H1 (cell line): ENCODE data around the gene FGF10. TPM values are rescaled to one million over a fixed set of nuclear protein-coding genes. Genes with fewer than 3 reads are reported as not detected.

Experiments
- CHD1 ChIP-seq: IDR thresholded peaks from 2 replicates; pipeline ENCODE4 v1.6.1; 2012; ENCODE audit warnings: low read depth, low read length, improper control_type of control experiment
- ZNF274 ChIP-seq: IDR thresholded peaks from 2 replicates; pipeline ENCODE4 v1.7.0; 2012; ENCODE audit warnings: low read length, borderline replicate concordance; ENCODE audit errors: extremely low read depth
- polyA plus RNA-seq, 7 experiments: library from polyadenylated mRNA; depleted of rRNA in 3 of 7; stranded (reverse) in 5 of 7; unstranded in 2 of 7; fragments of >200 nt in 5 of 7; fragments of 200-250 nt in 2 of 7; gene quantifications; 1 replicate in 5 of 7; 2 replicates in 1 of 7; 4 replicates in 1 of 7; pipeline versions ENCODE4 v1.2.1 to v1.2.3, GENCODE V29; 2011 to 2013; ENCODE audit warnings: missing spikeins in 2 of 7, mixed read lengths in 2 of 7
- total RNA-seq: library from RNA; stranded (reverse); fragmentation: NEBNext Ultra II Directional; extraction: Animal tissue kit (Norgen Biotek cat#: 25700); gene quantifications from 2 replicates; pipeline ENCODE4 v1.2.1, GENCODE V29; 2021

FGF10 gene
- total and polyA plus RNA-seq, 2 of the 8 experiments (the other 6 are each of a cell fraction or from before 2014, with no cell fraction given): 0.06 to 0.54 TPM

DNA sequence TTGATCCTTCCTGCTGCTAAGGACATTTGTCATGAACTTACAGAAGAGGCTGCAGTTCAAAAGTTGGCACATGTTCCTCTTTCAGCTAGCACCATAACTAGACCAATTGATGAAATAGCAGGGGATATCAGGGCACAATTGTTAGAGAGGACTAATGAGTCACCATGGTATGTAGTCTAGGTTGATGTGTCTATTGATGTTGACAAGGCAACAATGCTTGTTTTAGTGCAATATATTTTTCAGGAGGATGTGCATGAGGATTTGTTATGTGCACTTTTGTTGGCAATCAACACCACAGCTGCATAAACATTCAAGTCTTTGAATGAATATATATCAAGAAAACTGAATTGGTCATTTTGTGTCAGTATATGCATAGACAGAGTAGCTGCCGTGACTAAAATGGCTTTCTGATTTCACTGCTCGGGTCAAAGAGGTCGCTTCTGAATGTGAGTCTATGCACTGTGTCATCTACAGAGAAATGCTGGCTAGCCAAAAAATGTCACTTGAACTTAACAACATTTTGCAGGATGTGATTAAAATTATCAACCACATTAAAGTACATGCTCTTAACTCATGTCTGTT is 68.0 kb downstream of the FGF10 start (continued):
- no peak for TF ChIP-seq ZNF274
- no peak for TF ChIP-seq CHD1
